ENCODE measurements around the gene CDH15. TPM values are rescaled to one million over a fixed set of nuclear protein-coding genes. Genes with fewer than 3 reads are reported as not detected.

CDH15 gene
- total and polyA plus RNA-seq, 2 of the 13 experiments (the other 11 are each of a cell fraction or from before 2014, with no cell fraction given) = 0.74 to 2.2 TPM

DNA sequence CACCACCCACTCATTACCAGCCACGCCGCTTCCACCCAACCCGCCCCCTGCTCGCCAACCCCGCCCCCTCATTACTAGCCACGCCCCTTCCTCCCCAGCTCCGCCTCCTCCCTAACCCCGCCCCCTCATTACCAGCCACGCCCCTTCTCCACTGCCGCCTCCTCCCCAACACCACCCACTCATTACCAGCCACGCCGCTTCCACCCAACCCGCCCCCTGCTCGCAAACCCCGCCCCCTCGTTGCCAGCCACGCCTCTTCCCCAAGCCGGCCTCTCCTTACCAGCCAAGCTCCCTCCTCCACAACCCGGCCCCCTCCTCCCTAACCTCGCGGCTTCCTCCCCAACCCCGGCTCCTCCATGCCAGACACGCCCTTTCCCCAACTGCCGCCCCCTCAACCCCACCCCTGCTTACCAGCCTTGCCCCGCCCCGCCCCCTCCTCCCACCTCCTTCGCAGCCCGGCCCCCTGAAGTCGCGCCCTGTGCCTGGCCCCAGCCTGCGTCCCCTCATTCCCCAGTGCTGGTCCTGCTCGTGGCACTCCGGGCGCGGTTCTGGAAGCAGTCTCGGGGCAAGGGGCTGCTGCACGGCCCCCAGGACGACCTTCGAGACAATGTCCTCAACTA lies 21.5 kb downstream of the CDH15 start:
- Histone ChIP-seq H3K4me2 (ENCODE audit: low read depth, low read length) (no peak overlapping the region), H3K4me3 (replicated peaks in 1 of 3; ENCODE audit: insufficient read depth in 1 of 3, low read depth in 2 of 3, low read length in 3 of 3) (no peak overlapping the region), H4K20me1 (ENCODE audit: insufficient read depth, low read length) (peaks cover 23% of the 10 kb centered on the region; the same call in 1 of the 2 replicates), H3K9me3 (ENCODE audit: low read length) (no peaks in the 10 kb centered on the region), H3K79me2 (ENCODE audit: insufficient read depth, low read length) (peaks cover 6% of the 10 kb centered on the region), H3K9ac (ENCODE audit: insufficient read depth, low read depth, low read length) (no peak overlapping the region), H3K36me3 (replicated peaks in 1 of 2; ENCODE audit: control insufficient read depth in 1 of 2, insufficient read depth in 2 of 2, low read length in 2 of 2) (peaks cover 0 to 3% of the 10 kb centered on the region in 2 experiments; a peak in 1 of 5 replicates), H3K27ac (ENCODE audit: extremely low read length, insufficient read depth, low read length) (peak overlapping the region; percentile 53), H2AFZ (ENCODE audit: low read length) (no peak overlapping the region), H3K4me1 (ENCODE audit: insufficient read depth, low read length) (peaks cover 50% of the 10 kb centered on the region), H3K27me3 (ENCODE audit: control insufficient read depth in 1 of 2, insufficient read depth in 2 of 2, low read length in 2 of 2) (no peaks in the 10 kb centered on the region; a peak in 1 of 5 replicates)
- FAIRE-seq (no peak), DNase-seq (ENCODE audit: low spot score) (peak; percentile 70), ATAC-seq (peak; percentile 1; the same call in 2 of the 3 replicates)
- 41% methylated on average over 35 of the region's 39 CpGs for WGBS (ENCODE audit: low lambda C conversion rate)
- BruUV-seq (replicated peaks) = no TSS peak
- in situ Hi-C loops (cut with HindIII; ENCODE audit: extremely low pct_ligation_motif_present, low pct_unique_long_range_greater_than_20kb) = no loop called here
- POLR2A ChIA-PET = interaction anchor here (0.8 to 3.0 kb wide), 13 partner anchors 7 to 434 kb away, joined by 3 to 44 read pairs (median 6); partner anchors contain the start of genes APRT, CDH15, PIEZO1 and SLC22A31
- CTCF ChIA-PET (ENCODE audit: low intra/inter-chr PET ratio, low total read pairs) = no interaction called here
- intact Hi-C loops (cut with micrococcal nuclease; ENCODE audit: unreplicated experiment) = no loop called here
- TF ChIP-seq SPEN (CRISPR knock-in tag; IDR thresholded peaks at IDR 0.05; ENCODE audit: low read depth) = no peak
- TF ChIP-seq ZNF20 (CRISPR knock-in tag; IDR thresholded peaks at IDR 0.05) = no peak
- no peak for TF ChIP-seq ZZZ3 (CRISPR knock-in tag; IDR thresholded peaks at IDR 0.05; ENCODE audit: borderline replicate concordance)
- TF ChIP-seq ZNF441 (CRISPR knock-in tag; IDR thresholded peaks at IDR 0.05; ENCODE audit: borderline replicate concordance) = no peak
- TF ChIP-seq NFRKB (IDR thresholded peaks at IDR 0.05) = no peak
- no peak for TF ChIP-seq ZNF10 (CRISPR knock-in tag; IDR thresholded peaks at IDR 0.05; ENCODE audit: borderline replicate concordance, low read depth)
- 0 out of 2 replicates have a peak, but pooled peaks have one; percentile 25 for TF ChIP-seq POLR2AphosphoS5 (IDR thresholded peaks at IDR 0.05; ENCODE audit: low read depth, low read length)
- TF ChIP-seq ATF1 (CRISPR knock-in tag; IDR thresholded peaks at IDR 0.05) = no peak
- no peak for TF ChIP-seq HNRNPL (IDR thresholded peaks at IDR 0.05; ENCODE audit: low read depth, low read length)
- TF ChIP-seq, protein P1, sequence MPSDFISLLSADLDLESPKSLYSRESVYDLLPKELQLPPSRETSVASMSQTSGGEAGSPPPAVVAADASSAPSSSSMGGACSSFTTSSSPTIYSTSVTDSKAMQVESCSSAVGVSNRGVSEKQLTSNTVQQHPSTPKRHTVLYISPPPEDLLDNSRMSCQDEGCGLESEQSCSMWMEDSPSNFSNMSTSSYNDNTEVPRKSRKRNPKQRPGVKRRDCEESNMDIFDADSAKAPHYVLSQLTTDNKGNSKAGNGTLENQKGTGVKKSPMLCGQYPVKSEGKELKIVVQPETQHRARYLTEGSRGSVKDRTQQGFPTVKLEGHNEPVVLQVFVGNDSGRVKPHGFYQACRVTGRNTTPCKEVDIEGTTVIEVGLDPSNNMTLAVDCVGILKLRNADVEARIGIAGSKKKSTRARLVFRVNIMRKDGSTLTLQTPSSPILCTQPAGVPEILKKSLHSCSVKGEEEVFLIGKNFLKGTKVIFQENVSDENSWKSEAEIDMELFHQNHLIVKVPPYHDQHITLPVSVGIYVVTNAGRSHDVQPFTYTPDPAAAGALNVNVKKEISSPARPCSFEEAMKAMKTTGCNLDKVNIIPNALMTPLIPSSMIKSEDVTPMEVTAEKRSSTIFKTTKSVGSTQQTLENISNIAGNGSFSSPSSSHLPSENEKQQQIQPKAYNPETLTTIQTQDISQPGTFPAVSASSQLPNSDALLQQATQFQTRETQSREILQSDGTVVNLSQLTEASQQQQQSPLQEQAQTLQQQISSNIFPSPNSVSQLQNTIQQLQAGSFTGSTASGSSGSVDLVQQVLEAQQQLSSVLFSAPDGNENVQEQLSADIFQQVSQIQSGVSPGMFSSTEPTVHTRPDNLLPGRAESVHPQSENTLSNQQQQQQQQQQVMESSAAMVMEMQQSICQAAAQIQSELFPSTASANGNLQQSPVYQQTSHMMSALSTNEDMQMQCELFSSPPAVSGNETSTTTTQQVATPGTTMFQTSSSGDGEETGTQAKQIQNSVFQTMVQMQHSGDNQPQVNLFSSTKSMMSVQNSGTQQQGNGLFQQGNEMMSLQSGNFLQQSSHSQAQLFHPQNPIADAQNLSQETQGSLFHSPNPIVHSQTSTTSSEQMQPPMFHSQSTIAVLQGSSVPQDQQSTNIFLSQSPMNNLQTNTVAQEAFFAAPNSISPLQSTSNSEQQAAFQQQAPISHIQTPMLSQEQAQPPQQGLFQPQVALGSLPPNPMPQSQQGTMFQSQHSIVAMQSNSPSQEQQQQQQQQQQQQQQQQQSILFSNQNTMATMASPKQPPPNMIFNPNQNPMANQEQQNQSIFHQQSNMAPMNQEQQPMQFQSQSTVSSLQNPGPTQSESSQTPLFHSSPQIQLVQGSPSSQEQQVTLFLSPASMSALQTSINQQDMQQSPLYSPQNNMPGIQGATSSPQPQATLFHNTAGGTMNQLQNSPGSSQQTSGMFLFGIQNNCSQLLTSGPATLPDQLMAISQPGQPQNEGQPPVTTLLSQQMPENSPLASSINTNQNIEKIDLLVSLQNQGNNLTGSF (CRISPR knock-in tag; IDR thresholded peaks at IDR 0.05) = 0 out of 2 replicates have a peak, but pooled peaks have one; percentile 20
- TF ChIP-seq NFKB2 (CRISPR knock-in tag; IDR thresholded peaks at IDR 0.05; ENCODE audit: borderline replicate concordance) = 0 out of 2 replicates have a peak, but pooled peaks have one; percentile 19
- no peak for TF ChIP-seq ZNF343 (CRISPR knock-in tag; IDR thresholded peaks at IDR 0.05)
- no peak for TF ChIP-seq ZNF777 (CRISPR knock-in tag; IDR thresholded peaks at IDR 0.05)
- TF ChIP-seq PHF21A (CRISPR knock-in tag; IDR thresholded peaks at IDR 0.05) = no peak
- TF ChIP-seq YEATS4 (CRISPR knock-in tag; IDR thresholded peaks at IDR 0.05; ENCODE audit: borderline replicate concordance) = no peak
- TF ChIP-seq SRSF1 (optimal IDR thresholded peaks at IDR 0.05; ENCODE audit: low read depth, low read length) = no peak
- TF ChIP-seq ETV6 (CRISPR knock-in tag; conservative IDR thresholded peaks at IDR 0.05) = no peak
- no peak for TF ChIP-seq HNRNPK (IDR thresholded peaks at IDR 0.05; ENCODE audit: low read depth, low read length, poor library complexity, severe bottlenecking)
- peak; percentile 48; the same call in 1 of the 2 replicates for TF ChIP-seq SIN3A (IDR thresholded peaks at IDR 0.05; ENCODE audit: borderline replicate concordance, low read depth, low read length)
